PC-9 (cell line): ENCODE measurements around the gene SNX32.

ENCODE experiments used
- EZH2 ChIP-seq: fragments of 200-600 bp; sonication (generic); IDR thresholded peaks from 2 replicates; pipeline ENCODE4 v1.8.0; 2017; ENCODE audit warnings: antibody characterized with exemption, low read depth
- TF ChIP-seq, protein P1 (sequence below): fragments of 200-600 bp; sonication (generic); conservative IDR thresholded peaks from 2 replicates; pipeline ENCODE4 v1.6.1; 2017; ENCODE audit warnings: mixed run types, antibody characterized with exemption, mild to moderate bottlenecking, moderate library complexity

DNA sequence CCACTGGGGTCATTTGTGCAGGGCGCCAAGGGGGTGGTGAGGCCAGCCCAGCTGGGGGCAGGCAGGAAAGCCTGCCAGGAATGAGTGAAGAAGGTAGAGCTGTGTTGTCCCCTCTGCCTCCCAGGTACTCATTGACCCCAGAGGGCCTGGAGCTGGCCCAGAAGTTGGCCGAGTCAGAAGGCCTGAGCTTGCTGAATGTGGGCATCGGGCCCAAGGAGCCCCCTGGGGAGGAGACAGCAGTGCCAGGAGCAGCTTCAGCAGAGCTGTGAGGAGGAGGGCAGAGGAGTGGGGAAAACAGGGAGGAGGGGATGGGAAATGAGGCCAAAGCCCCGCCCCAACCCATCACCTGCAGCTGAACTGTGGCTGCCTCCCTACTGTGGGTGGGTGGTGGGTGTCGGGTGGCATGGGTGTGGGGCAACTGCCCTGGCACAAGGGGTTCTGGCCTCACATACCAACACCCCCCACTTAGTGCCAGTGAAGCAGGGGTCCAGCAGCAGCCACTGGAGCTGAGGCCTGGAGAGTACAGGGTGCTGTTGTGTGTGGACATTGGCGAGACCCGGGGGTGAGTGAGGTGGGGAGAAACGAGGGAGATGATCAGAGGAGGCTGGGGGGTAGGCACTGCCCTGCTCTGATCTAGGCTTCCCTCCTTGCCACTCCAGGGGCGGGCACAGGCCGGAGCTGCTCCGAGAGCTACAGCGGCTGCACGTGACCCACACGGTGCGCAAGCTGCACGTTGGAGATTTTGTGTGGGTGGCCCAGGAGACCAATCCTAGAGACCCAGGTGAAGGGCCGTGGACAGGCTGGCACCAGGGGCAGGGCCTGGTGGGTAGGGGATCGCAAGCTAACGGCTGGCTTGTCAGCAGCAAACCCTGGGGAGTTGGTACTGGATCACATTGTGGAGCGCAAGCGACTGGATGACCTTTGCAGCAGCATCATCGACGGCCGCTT is 29.5 kb downstream of the SNX32 start:
- TF ChIP-seq, protein P1, sequence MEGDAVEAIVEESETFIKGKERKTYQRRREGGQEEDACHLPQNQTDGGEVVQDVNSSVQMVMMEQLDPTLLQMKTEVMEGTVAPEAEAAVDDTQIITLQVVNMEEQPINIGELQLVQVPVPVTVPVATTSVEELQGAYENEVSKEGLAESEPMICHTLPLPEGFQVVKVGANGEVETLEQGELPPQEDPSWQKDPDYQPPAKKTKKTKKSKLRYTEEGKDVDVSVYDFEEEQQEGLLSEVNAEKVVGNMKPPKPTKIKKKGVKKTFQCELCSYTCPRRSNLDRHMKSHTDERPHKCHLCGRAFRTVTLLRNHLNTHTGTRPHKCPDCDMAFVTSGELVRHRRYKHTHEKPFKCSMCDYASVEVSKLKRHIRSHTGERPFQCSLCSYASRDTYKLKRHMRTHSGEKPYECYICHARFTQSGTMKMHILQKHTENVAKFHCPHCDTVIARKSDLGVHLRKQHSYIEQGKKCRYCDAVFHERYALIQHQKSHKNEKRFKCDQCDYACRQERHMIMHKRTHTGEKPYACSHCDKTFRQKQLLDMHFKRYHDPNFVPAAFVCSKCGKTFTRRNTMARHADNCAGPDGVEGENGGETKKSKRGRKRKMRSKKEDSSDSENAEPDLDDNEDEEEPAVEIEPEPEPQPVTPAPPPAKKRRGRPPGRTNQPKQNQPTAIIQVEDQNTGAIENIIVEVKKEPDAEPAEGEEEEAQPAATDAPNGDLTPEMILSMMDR: no peak
- no peak for TF ChIP-seq EZH2
